A549 treated with RU486 at 1 μM for 4 hours (cell line): ENCODE measurements around the gene COMMD3. TPM values are rescaled to one million over a fixed set of nuclear protein-coding genes. Genes with fewer than 3 reads are reported as not detected.

Experiments used
- total RNA-seq: library from RNA; stranded (reverse); fragments of 200-300 nt; extraction: Qiagen RNA extraction; gene quantifications from 5 replicates; pipeline ENCODE4 v1.2.3, GENCODE V29; 2022; ENCODE audit warnings: low read depth

COMMD3 gene
- total RNA-seq: 51.0 to 62.9 TPM (median 53.9 TPM) in 5 replicates

DNA sequence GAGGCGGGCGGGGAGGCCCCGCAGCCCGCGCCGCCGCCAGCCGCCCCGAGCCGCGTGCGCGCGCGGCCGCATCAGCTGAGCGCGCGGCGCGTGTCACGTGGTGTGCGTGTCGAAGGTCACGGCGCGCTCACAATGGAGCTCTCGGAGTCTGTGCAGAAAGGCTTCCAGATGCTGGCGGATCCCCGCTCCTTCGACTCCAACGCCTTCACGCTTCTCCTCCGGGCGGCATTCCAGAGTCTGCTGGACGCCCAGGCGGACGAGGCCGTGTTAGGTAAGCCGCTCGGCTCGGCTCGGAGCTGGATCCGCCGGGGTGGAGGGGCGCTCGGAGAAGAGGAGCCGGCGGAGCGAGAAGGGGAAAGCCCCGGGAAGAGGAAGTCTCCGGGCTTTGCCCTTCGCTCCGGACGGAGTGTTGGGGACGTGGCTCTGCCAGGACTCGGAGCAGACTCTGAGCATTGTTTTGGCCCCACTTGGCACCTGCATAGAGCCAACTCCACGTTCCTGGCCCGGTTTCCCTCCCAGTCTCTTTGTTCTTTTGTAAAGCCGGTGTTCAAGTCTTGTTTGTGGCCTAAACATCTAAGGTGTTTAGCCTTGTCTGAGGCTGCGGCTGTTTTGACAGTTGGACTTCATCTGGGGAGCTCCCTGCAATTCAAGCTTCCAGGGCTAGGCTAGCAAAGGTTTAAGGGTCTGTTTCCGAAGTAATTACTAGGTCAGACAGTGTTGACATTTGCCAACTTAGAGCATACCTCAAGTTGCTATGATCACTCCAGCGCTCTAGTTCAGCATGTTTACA lies at the start of gene COMMD3:
Gene COMMD3 (plus strand): TSS at position 103 of the 790 bp plus-strand sequence. CDS start 30 bp downstream, at position 133.

GRCh38 chr10:22320591-22321155 lies 4.5 kb downstream of the COMMD3 start, which contains the start of gene BMI1:
Gene BMI1 (plus strand): TSS chr10:22321099. CDS start chr10:22326450, 5,351 bp downstream.

DNA sequence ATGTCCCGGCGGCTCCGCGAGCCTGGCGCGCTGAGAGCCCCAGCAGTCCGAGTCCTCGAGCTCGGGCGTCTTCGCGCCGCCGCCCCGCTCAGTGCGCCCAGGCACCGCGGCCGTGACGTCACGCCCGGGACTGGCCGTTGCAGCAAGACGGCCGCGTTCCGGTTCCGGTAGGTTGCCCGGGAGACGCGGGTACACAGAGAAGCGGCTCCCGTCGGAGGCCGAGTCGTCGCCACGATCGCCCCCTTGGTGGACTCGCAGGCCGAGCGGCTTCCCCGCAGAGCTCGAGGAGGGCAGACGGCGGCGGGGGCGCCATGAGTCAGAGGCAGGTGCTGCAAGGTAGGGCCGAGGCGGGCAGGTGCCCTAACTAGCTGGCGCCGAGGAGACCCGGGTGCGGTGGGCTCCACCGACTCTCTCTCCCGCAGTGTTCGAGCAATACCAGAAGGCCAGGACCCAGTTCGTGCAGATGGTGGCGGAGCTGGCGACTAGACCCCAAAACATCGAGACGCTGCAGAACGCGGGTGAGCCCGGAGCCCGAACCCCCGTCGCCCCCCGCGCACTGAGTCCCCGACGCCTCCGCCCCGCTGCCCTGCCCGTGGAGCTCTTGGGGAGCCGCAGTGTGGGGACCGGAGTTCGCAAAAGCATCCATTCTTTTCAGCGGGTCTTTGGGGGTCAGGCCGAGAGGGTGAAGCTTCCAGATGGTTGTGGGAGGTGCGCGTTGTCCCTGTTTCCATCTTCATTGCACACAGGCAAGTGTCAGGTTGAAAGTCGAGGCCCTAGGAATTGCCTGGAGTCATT lies 29.3 kb downstream of the COMMD3 start, which contains the start of gene SPAG6:
Gene SPAG6 (plus strand): TSS at position 196 of the 795 bp plus-strand sequence. CDS start 116 bp downstream, at position 312.

Other genes starting within 250 kb of the COMMD3 start
- 0.10 to 0.13 TPM in 2 of 5 replicates, not detected in the others for gene EBLN1, start 98.4 kb upstream of the COMMD3 start, total RNA-seq
- gene BMI1, start 4.7 kb downstream of the COMMD3 start, total RNA-seq: 24.1 to 41.2 TPM (median 39.0 TPM) in 5 replicates
- not detected in 5 replicates for gene SPAG6, start 29.1 kb downstream of the COMMD3 start, total RNA-seq